ENCODE results near the gene SIK3.

SIK3 gene

GRCh38 chr11:116896211-116896610 is 202.0 kb downstream of the SIK3 start:
- Histone ChIP-seq H3K36me3 (peaks cover 39% of the 10 kb centered on the region), H3K27ac (peak overlapping the region; percentile 74), H3K9me3 (no peaks in the 10 kb centered on the region), H3K4me1 (ENCODE audit: control insufficient read depth in 1 of 2, insufficient read depth in 1 of 2, low read depth in 1 of 2, low read length in 1 of 2) (peaks cover 4 to 8% of the 10 kb centered on the region in 2 experiments), H3K4me3 (ENCODE audit: low read depth in 1 of 2, low read length in 1 of 2) (no peak overlapping the region), H3K27me3 (no peaks in the 10 kb centered on the region)
- TF ChIP-seq CTCF (IDR thresholded peaks at IDR 0.05), result no peak

GRCh38 chr11:116895048-116895757 is 203.0 kb downstream of the SIK3 start:
- Histone ChIP-seq H3K4me3 (ENCODE audit: low read depth in 1 of 2, low read length in 1 of 2) (no peak overlapping the region), H3K36me3 (peaks cover 40% of the 10 kb centered on the region), H3K27me3 (no peaks in the 10 kb centered on the region), H3K27ac (peak overlapping the region; percentile 74), H3K9me3 (no peaks in the 10 kb centered on the region), H3K4me1 (ENCODE audit: control insufficient read depth in 1 of 2, insufficient read depth in 1 of 2, low read depth in 1 of 2, low read length in 1 of 2) (peaks cover 4 to 8% of the 10 kb centered on the region in 2 experiments)
- peak; percentile 8 for TF ChIP-seq CTCF (IDR thresholded peaks at IDR 0.05)

GRCh38 chr11:116893906-116894305 is 204.3 kb downstream of the SIK3 start:
- Histone ChIP-seq H3K27ac (peak overlapping the region; percentile 74), H3K36me3 (peaks cover 47% of the 10 kb centered on the region), H3K4me3 (ENCODE audit: low read depth in 1 of 2, low read length in 1 of 2) (no peak overlapping the region), H3K4me1 (ENCODE audit: control insufficient read depth in 1 of 2, insufficient read depth in 1 of 2, low read depth in 1 of 2, low read length in 1 of 2) (peaks cover 7 to 14% of the 10 kb centered on the region in 2 experiments), H3K27me3 (no peaks in the 10 kb centered on the region), H3K9me3 (no peaks in the 10 kb centered on the region)
- TF ChIP-seq CTCF (IDR thresholded peaks at IDR 0.05), result no peak

- H3K4me3 ChIP-seq (ENCODE audit: low read depth in 1 of 2, low read length in 1 of 2), result no peak overlapping the region
- peaks cover 47% of the 10 kb centered on the region for H3K36me3 ChIP-seq
- H3K27ac ChIP-seq, result no peak overlapping the region
- no peak for TF ChIP-seq CTCF (IDR thresholded peaks at IDR 0.05)
- peaks cover 9 to 16% of the 10 kb centered on the region in 2 experiments for H3K4me1 ChIP-seq (ENCODE audit: control insufficient read depth in 1 of 2, insufficient read depth in 1 of 2, low read depth in 1 of 2, low read length in 1 of 2)
- no peaks in the 10 kb centered on the region for H3K9me3 ChIP-seq
- H3K27me3 ChIP-seq, result no peaks in the 10 kb centered on the region
These were observed 204.8 kb downstream of the SIK3 start for GRCh38 chr11:116893437-116893836.

- Histone ChIP-seq H3K4me1 (ENCODE audit: control insufficient read depth in 1 of 2, insufficient read depth in 1 of 2, low read depth in 1 of 2, low read length in 1 of 2) (peaks cover 9 to 16% of the 10 kb centered on the region in 2 experiments), H3K9me3 (no peaks in the 10 kb centered on the region), H3K27ac (no peak overlapping the region), H3K27me3 (no peaks in the 10 kb centered on the region), H3K4me3 (ENCODE audit: low read depth in 1 of 2, low read length in 1 of 2) (no peak overlapping the region), H3K36me3 (peaks cover 47% of the 10 kb centered on the region)
- TF ChIP-seq CTCF (IDR thresholded peaks at IDR 0.05), result no peak
These were observed 205.9 kb downstream of the SIK3 start for GRCh38 chr11:116892374-116892773.
